Spleen (tissue), 7 donors: ENCODE data around the gene RBM20.

Experiments
- POLR2A ChIP-seq, 3 donors: fragments of 450-650 bp; IDR thresholded peaks; one replicate each; pipeline ENCODE4 v1.5.1; 2017; ENCODE audit warnings: antibody characterized with exemption in 3 of 3, mild to moderate bottlenecking in 1 of 3
- TF ChIP-seq, protein P1 (sequence below), 11 experiments: fragments of 200-600 bp in 7 of 11; fragments of 450-650 bp in 4 of 11; sonication (generic) in 4 of 11; IDR thresholded peaks in 8 of 11; conservative IDR thresholded peaks in 3 of 11; 1 replicate in 7 of 11; 2 replicates in 4 of 11; pipeline versions ENCODE4 v1.4.0 to v1.8.0; 2016 to 2021; ENCODE audit warnings: antibody characterized with exemption in 11 of 11, inconsistent platforms in 4 of 11, mild to moderate bottlenecking in 1 of 11
- donor health status: DM: no; HTN: no; CAD: no; lungs with moderate emphysema.
- donor health status: DM: no; HTN: no; CAD: no.
- donor health status: DM: no; HTN: no; CAD: no.

DNA sequence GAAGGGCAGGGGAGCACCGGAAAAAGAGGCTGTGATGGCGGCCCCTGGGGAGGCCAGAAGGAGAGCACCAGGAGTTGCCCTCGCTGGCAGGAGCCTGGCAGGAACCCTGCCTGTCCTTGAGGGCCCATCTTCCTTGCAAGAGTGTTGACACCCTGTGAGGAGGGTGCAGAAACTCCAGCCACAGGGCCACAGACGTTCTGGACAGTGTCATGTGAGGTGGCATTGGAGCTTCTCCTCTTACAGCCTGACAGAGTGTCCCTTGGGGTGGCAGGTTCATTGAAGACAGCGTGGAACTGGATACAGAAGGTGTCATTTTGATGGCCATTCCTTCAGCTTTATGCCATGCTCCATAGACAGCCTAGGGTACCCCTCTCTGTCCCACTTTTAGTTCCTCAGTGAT, 54.2 kb downstream of the RBM20 start:
- no peak for TF ChIP-seq POLR2A (IDR thresholded peaks at IDR 0.05)
- TF ChIP-seq, protein P1, sequence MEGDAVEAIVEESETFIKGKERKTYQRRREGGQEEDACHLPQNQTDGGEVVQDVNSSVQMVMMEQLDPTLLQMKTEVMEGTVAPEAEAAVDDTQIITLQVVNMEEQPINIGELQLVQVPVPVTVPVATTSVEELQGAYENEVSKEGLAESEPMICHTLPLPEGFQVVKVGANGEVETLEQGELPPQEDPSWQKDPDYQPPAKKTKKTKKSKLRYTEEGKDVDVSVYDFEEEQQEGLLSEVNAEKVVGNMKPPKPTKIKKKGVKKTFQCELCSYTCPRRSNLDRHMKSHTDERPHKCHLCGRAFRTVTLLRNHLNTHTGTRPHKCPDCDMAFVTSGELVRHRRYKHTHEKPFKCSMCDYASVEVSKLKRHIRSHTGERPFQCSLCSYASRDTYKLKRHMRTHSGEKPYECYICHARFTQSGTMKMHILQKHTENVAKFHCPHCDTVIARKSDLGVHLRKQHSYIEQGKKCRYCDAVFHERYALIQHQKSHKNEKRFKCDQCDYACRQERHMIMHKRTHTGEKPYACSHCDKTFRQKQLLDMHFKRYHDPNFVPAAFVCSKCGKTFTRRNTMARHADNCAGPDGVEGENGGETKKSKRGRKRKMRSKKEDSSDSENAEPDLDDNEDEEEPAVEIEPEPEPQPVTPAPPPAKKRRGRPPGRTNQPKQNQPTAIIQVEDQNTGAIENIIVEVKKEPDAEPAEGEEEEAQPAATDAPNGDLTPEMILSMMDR (IDR thresholded peaks at IDR 0.05 in 8 of 11, conservative IDR thresholded peaks at IDR 0.05 in 3 of 11), result no peak
